AG10803 (cell line): Measurements from ENCODE around the gene TNFAIP2.

Source experiments
- DNase-seq: peaks from one replicate; pipeline ENCODE4 v3.0.0; 2010; ENCODE audit warnings: low read depth
- H3K4me3 ChIP-seq: 2 replicates; pipeline ENCODE4 v1.5.1; 2011; ENCODE audit warnings: mild to moderate bottlenecking, low read length, control low read depth
- CTCF ChIP-seq: conservative IDR thresholded peaks from 2 replicates; pipeline ENCODE4 v1.5.1; 2011; ENCODE audit warnings: mild to moderate bottlenecking, low read length, control low read depth, inconsistent platforms

The TNFAIP2 gene

GRCh38 chr14:103127861-103128598 is 4.8 kb downstream of the TNFAIP2 start:
- TF ChIP-seq CTCF, result no peak
- DNase-seq, result no peak
- H3K4me3 ChIP-seq, result no peak overlapping the region

GRCh38 chr14:103128631-103129300 is 5.5 kb downstream of the TNFAIP2 start:
- no peak for TF ChIP-seq CTCF
- no peak overlapping the region for H3K4me3 ChIP-seq

GRCh38 chr14:103129301-103130016 is 6.2 kb downstream of the TNFAIP2 start:
- no peak for DNase-seq
- H3K4me3 ChIP-seq, result no peak overlapping the region
- TF ChIP-seq CTCF, result no peak

More at GRCh38 chr14:103128631-103129300, 5.5 kb downstream of the TNFAIP2 start:
- no peak for DNase-seq

- H3K4me3 ChIP-seq, result no peak overlapping the region
- DNase-seq, result no peak
- no peak for TF ChIP-seq CTCF
Measured at GRCh38 chr14:103130017-103130764, 6.9 kb downstream of the TNFAIP2 start.

- peak; percentile 73 for DNase-seq
- no peak for TF ChIP-seq CTCF
- no peak overlapping the region for H3K4me3 ChIP-seq
Measured at GRCh38 chr14:103130965-103131364, 7.7 kb downstream of the TNFAIP2 start.

GRCh38 chr14:103131580-103131979 is 8.3 kb downstream of the TNFAIP2 start:
- H3K4me3 ChIP-seq, result no peak overlapping the region
- TF ChIP-seq CTCF, result no peak
- DNase-seq, result no peak
